ENCODE results near the gene SP7. TPM values are rescaled to one million over a fixed set of nuclear protein-coding genes. Genes with fewer than 3 reads are reported as not detected.
"Not testable (repeated sequence)": the region's sequence is repeated elsewhere in the genome, so short reads cannot be mapped to it uniquely, and the experiment has no call there.

Gene SP7
- not detected for total RNA-seq

- ATAC-seq = peak; percentile 12
Measured at GRCh38 chr12:53336181-53336681, at the start of gene SP7. Gene SP7, minus strand, starts transcription at chr12:53336354. Its CDS starts 708 bp downstream, at chr12:53335646.

GRCh38 chr12:53383258-53383657, 47.1 kb upstream of the SP7 start:
- ATAC-seq = no peak

- ATAC-seq = peak; percentile 8
Measured at GRCh38 chr12:53381731-53382630, 45.8 kb upstream of the SP7 start.

- no peak for ATAC-seq
Measured at GRCh38 chr12:53380794-53381730, 44.9 kb upstream of the SP7 start.

GRCh38 chr12:53380104-53380793, 44.1 kb upstream of the SP7 start, which contains the start of gene SP1:
Gene SP1, plus strand, starts transcription at chr12:53380176. Its CDS starts 116 bp downstream, at chr12:53380292.
- peak; percentile 85 for ATAC-seq

GRCh38 chr12:53379389-53380103, 43.4 kb upstream of the SP7 start:
- ATAC-seq = peak; percentile 74

GRCh38 chr12:53378724-53379388, 42.7 kb upstream of the SP7 start:
- no peak for ATAC-seq

- no peak for ATAC-seq
Measured at GRCh38 chr12:53378222-53378621, 42.1 kb upstream of the SP7 start.

- ATAC-seq = no peak
Measured at GRCh38 chr12:53376747-53377146, 40.6 kb upstream of the SP7 start.

GRCh38 chr12:53374277-53374676, 38.1 kb upstream of the SP7 start:
- ATAC-seq = not testable (repeated sequence)

- not testable (repeated sequence) for ATAC-seq
Measured at GRCh38 chr12:53373554-53374133, 37.5 kb upstream of the SP7 start.

GRCh38 chr12:53365245-53365904, 29.2 kb upstream of the SP7 start:
- peak; percentile 64 for ATAC-seq

- not testable (repeated sequence) for ATAC-seq
Measured at GRCh38 chr12:53361638-53362037, 25.5 kb upstream of the SP7 start.

- ATAC-seq = no peak
Measured at GRCh38 chr12:53358836-53359419, 22.8 kb upstream of the SP7 start.

GRCh38 chr12:53355121-53355520, 19.0 kb upstream of the SP7 start:
- ATAC-seq = no peak

- no peak for ATAC-seq
Measured at GRCh38 chr12:53353257-53353655, 17.1 kb upstream of the SP7 start.

GRCh38 chr12:53352331-53353256, 16.4 kb upstream of the SP7 start:
- ATAC-seq = peak; percentile 93

GRCh38 chr12:53347905-53348304, 11.8 kb upstream of the SP7 start:
- no peak for ATAC-seq

Data from esophagus mucosa (tissue), 1 donor.